Measurements from ENCODE around the gene KRT27.
"Not testable (repeated sequence)": the region's sequence is repeated elsewhere in the genome, so short reads cannot be mapped to it uniquely, and the experiment has no call there.

KRT27 gene

DNA sequence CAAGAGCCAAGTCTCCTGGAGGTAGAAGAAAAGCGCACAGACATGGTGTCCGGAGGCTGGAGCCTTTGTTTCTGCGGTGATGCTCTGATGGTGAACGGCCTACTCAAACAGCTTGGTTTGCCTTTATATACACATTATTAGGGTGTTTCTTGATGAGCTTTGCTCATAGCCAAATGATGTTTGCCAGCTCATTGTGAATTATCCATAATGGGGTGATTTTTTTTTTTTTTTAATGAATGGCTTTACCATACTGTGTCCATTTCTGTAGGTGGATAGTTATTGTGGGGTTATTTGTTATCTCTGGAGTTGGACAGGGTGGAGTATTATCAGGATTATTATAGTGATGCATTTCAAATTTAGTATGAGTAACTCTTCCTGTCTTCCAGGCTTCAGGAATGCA lies at the start of gene KRT27:
KRT27 (minus strand) TSS at position 101 of the 400 bp plus-strand sequence; CDS start at position 44, 57 bp downstream.
- DNase-seq: no peak

- DNase-seq: no peak
Observed at GRCh38 chr17:40830085-40830776, 47.9 kb upstream of the KRT27 start.

- DNase-seq: no peak
Observed at GRCh38 chr17:40828454-40829044, 46.2 kb upstream of the KRT27 start.

DNA sequence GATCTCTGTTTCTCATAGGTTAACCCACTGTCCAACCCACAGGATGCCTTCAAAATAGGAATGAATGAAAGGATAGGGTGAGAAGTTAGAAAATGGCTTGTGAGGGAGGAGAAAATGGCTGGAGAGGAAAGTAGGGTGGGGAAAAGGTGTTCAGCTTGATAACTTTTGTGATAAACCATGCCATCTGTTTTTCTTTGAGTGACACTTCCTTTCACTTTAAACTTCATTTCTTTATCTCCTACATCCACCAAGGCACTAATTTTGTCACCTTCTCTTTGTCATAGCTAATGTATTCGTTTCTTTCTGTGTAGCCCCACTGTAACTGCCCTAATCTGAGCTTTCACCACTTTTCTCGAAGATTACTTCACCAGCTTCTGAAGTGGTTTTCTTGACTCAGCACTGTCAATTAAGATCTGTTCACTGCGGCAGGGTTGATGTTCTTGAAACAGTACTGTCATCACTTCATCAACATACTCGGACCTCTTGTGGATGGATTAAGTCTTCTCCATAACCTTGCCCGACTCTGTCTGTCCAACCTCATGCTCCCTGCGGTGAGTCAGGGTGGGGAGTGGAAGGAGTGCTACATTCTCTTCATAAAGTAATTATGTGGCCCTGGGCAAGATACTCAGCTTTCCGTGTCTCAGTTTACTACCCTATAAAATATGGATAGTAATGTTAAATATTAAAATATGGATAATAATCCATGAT lies 45.5 kb upstream of the KRT27 start:
- no peak for DNase-seq

GRCh38 chr17:40825599-40825998 lies 43.2 kb upstream of the KRT27 start:
- DNase-seq: no peak

- no peak for DNase-seq
Observed at GRCh38 chr17:40824015-40824832, 41.9 kb upstream of the KRT27 start.

- no peak for DNase-seq
Observed at GRCh38 chr17:40822132-40822812, 39.9 kb upstream of the KRT27 start, which contains the start of gene KRT10. Gene KRT10, minus strand, starts transcription at chr17:40822614. Its CDS starts 29 bp downstream, at chr17:40822585.

DNA sequence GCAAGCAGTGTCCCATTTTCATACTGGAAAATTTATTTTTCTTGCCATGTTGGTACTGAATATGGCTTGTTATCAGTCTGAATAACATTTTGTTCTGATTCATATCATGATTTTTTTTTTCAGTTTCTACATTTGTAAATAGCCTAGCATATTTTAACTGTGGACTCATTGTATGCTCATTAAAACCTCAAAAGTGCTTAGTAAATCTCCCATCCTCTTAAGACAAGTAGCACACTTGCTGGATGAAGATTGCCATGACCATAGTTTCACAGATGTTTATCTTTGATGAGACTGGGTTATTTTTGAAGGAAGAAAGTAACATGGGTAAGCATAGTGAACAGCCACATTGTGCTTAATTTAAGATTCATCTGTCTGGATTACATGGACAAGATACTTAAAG lies 39.2 kb upstream of the KRT27 start:
- DNase-seq: no peak

DNA sequence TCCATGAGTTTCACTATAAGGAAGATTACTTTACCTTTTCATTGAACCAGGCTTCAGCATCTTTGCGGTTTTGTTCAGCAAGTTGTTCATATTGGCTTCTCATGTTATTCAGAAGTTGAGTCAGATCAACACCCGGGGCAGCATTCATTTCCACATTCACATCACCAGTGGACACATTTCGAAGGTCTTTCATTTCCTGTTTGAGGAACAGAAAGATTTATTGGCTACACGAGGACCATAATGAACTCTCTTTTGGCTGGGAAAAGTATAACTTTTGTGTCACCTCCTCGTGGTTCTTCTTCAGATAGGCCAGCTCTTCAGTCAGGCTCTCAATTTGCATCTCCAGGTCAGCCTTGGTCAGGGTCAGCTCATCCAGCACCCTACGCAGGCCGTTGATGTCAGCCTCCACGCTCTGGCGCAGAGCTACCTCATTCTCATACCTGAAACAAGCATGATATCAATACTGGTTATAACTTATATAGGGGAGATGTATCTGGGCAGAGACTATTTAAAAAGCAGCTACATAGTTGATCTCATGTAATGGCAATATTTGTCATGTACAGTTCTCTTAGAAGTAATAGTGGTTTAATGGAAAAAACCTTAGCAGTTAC lies 38.0 kb upstream of the KRT27 start:
- no peak for DNase-seq

DNA sequence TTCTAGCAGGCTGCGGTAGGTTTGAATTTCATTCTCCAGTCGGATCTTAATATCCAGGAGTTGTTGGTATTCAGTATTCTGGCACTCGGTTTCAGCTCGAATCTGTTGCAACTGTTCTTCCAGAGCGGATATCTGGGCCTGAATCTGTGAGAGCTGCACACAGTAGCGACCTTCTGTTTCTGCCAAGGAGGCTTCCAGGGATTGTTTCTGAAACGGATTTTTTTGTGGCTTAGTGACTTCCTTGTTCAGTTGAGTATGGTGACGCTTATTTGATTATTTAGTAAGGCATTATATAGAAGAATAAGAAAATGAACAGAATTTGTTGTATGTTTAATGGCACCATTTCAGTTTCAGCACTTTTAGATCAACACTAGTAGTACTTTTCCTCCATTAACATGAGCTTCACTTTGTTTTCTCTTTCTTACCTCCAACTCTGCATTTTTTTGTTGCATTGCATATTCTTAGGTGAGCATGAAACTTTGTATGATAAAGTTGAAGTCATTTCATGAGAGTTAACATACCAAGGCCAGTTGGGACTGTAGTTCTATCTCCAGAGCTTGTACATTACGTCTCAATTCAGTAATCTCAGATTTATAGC lies 37.3 kb upstream of the KRT27 start:
- no peak for DNase-seq

DNA sequence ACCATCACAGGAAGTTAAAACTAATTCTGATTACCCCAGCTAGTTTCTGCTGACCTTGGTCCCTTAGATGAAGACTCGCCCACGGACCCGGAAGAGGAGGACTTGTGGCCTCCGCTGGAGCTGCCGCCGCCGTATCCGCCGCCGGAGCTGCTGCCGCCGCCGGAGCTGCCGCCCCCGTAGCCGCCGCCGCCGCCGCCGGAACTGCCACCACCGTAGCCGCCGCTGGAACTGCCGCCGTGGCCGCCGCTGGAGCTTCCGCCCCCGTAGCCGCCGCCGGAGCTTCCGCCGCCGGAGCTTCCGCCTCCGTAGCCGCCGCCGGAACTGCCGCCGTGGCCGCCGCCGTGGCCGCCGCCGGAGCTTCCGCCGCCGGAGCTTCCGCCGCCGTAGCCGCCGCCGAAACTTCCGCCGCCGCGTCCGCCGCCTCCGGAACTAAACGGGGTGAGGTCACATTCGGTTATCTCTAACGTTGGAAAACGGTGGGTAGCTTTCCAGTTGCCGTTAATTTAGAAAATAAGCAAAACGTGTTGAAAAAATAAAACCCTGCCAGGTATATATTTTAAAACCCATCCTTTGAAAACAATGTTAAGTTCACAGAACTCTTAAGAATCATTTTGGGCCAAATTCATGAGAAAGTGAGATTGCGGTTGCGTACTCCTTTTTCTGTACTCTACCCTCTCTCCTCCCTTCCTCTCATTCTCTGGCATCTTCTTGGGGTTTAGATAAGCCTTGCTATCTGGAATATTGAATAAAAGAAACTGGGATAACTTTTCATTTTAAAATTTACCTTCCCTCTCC lies 36.6 kb upstream of the KRT27 start:
- peak; percentile 86 for DNase-seq

GRCh38 chr17:40818343-40818732 lies 36.0 kb upstream of the KRT27 start:
- no peak for DNase-seq

- DNase-seq: no peak
Observed at GRCh38 chr17:40817103-40817682, 34.8 kb upstream of the KRT27 start.

- DNase-seq: no peak
Observed at GRCh38 chr17:40816569-40816968, 34.2 kb upstream of the KRT27 start.

DNA sequence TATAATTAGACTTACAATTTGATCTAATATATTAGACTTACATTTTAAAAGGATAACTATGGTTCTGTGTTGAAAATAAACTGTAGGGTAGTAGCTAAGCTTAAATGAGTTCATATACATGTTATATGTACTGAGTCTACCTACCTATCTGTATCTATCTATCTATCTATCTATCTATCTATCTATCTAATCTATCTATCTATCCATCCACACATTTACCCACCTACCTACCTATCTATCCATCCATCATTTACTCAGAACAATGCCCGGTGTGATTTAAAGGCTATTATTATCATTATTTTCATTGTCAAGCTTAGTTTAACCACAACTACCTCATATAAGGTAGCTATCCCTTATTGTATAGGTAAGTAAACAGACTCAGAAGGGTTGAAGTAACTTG lies 33.0 kb upstream of the KRT27 start:
- no peak for DNase-seq

GRCh38 chr17:40814657-40815056 lies 32.3 kb upstream of the KRT27 start:
- not testable (repeated sequence) for DNase-seq

- DNase-seq: peak; percentile 40
Observed at GRCh38 chr17:40813804-40814203, 31.5 kb upstream of the KRT27 start.

DNA sequence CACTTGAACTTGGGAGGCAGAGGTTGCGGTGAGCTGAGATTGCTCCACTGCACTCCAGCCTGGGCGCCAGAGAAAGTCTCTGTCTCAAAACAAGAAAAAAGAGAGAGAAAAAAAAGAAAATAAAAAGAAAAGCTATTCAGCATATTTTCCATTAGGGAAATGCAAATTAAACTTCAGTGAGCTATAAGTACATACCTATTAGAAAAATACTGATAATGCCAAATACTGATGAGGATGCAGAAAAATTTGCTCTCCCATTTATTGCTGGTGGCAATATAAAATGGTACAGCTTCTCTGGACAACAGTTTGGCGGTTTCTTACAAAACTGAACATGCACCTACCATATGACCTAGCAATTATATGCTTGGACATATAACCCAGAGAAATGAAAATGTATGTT lies 30.3 kb upstream of the KRT27 start:
- no peak for DNase-seq

DNA sequence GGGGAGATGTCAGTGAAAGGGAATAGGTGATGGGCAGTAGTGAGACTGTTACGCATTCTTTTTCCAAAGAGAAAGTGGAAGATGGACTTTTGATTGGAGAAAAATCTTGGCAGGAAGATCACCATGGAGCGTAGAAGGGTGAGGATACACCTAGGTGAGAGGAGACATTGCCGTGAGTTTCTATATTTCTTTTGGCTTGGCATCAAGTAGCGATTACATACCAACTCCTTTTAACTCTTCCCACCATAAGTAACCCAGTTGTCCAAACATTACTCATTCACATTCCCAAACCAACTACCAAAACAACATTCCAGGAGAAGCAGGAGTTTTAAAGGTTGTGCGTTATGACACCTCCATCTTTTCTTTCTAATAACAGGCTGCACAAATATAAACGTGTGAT lies 28.1 kb upstream of the KRT27 start:
- DNase-seq: peak; percentile 73

GRCh38 chr17:40809721-40810421 lies 27.5 kb upstream of the KRT27 start:
- DNase-seq: no peak

Data from EL (cell line).